HepG2 (cell line): Measurements from ENCODE around the gene IGF2. TPM values are rescaled to one million over a fixed set of nuclear protein-coding genes. Genes with fewer than 3 reads are reported as not detected.

Experiments
- BRD4 ChIP-seq: sonication (generic); formaldehyde crosslinking; IDR thresholded peaks from 2 replicates; pipeline ENCODE4 v1.4.0; 2020; ENCODE audit warnings: missing genetic modification reagents
- CENPX ChIP-seq: sonication (generic); formaldehyde crosslinking; IDR thresholded peaks from 2 replicates; pipeline ENCODE4 v1.9.0; 2021; ENCODE audit warnings: mild to moderate bottlenecking, missing genetic modification reagents, moderate library complexity
- HOXD1 ChIP-seq: sonication (generic); formaldehyde crosslinking; IDR thresholded peaks from 2 replicates; pipeline ENCODE4 v1.5.0; 2020; ENCODE audit warnings: missing genetic modification reagents
- NR2C2 ChIP-seq: sonication (generic); formaldehyde crosslinking; IDR thresholded peaks from 2 replicates; pipeline ENCODE4 v1.4.0; 2020; ENCODE audit warnings: missing genetic modification reagents, mild to moderate bottlenecking, moderate library complexity, borderline replicate concordance
- PRMT3 ChIP-seq: sonication (generic); formaldehyde crosslinking; IDR thresholded peaks from 2 replicates; pipeline ENCODE4 v1.8.1; 2022; ENCODE audit warnings: low read depth, mild to moderate bottlenecking, moderate library complexity, missing genetic modification reagents, borderline replicate concordance
- ZNF121 ChIP-seq: sonication (generic); formaldehyde crosslinking; IDR thresholded peaks from 2 replicates; pipeline ENCODE4 v1.5.0; 2020; ENCODE audit warnings: mild to moderate bottlenecking, missing genetic modification reagents
- ZNF160 ChIP-seq: sonication (generic); formaldehyde crosslinking; IDR thresholded peaks from 2 replicates; pipeline ENCODE4 v1.8.0; 2022; ENCODE audit warnings: mild to moderate bottlenecking, inconsistent platforms, missing genetic modification reagents
- ZNF253 ChIP-seq: sonication (generic); formaldehyde crosslinking; IDR thresholded peaks from 2 replicates; pipeline ENCODE4 v1.8.0; 2022; ENCODE audit warnings: mild to moderate bottlenecking, missing genetic modification reagents, borderline replicate concordance
- ZNF790 ChIP-seq: sonication (generic); formaldehyde crosslinking; IDR thresholded peaks from 2 replicates; pipeline ENCODE4 v1.8.0; 2022; ENCODE audit warnings: missing genetic modification reagents, mild to moderate bottlenecking, borderline replicate concordance
- ZNF83 ChIP-seq: sonication (generic); formaldehyde crosslinking; IDR thresholded peaks from 2 replicates; pipeline ENCODE4 v1.4.0; 2020; ENCODE audit warnings: missing genetic modification reagents, mild to moderate bottlenecking, borderline replicate concordance
- polyA plus RNA-seq, 8 experiments: library from polyadenylated mRNA; depleted of rRNA in 3 of 8; stranded (reverse) in 7 of 8; unstranded in 1 of 8; fragments of >200 nt; fragmentation: Illumina TruSeq in 4 of 8; extraction: Trizol in 4 of 8; gene quantifications; 2 replicates each; pipeline versions ENCODE4 v1.2.1 to v1.2.3, GENCODE V29; 2011 to 2016; ENCODE audit warnings: low read depth in 4 of 8, missing spikeins in 1 of 8, mixed read lengths in 1 of 8; ENCODE audit not compliant: insufficient read depth in 1 of 8
- total RNA-seq, 5 experiments: library from RNA; depleted of rRNA; stranded (reverse); fragments of >200 nt; fragmentation: Illumina TruSeq; extraction: Trizol; gene quantifications; 2 replicates each; pipeline ENCODE4 v1.2.3, GENCODE V29; 2016; ENCODE audit warnings: low read depth in 1 of 5
- TF ChIP-seq, protein P1 (sequence below): sonication (generic); formaldehyde crosslinking; IDR thresholded peaks from 2 replicates; pipeline ENCODE4 v1.4.0; 2020; ENCODE audit warnings: missing genetic modification reagents, borderline replicate concordance
- TF ChIP-seq, protein P2 (sequence below), 2 experiments: sonication (generic) in 1 of 2; formaldehyde crosslinking in 1 of 2; IDR thresholded peaks; 2 replicates each; pipeline versions ENCODE4 v1.5.1 to v1.6.1; 2011 to 2020; ENCODE audit warnings: borderline replicate concordance in 1 of 2, low read depth in 1 of 2, low read length in 1 of 2, mild to moderate bottlenecking in 1 of 2, missing genetic modification reagents in 1 of 2, moderate library complexity in 1 of 2
- TF ChIP-seq, protein P3 (sequence below): sonication (generic); formaldehyde crosslinking; IDR thresholded peaks from 2 replicates; pipeline ENCODE4 v1.4.0; 2020; ENCODE audit warnings: missing genetic modification reagents, borderline replicate concordance
- TF ChIP-seq, protein P4 (sequence below): sonication (generic); formaldehyde crosslinking; IDR thresholded peaks from 2 replicates; pipeline ENCODE4 v1.8.0; 2022; ENCODE audit warnings: mild to moderate bottlenecking, missing genetic modification reagents, moderate library complexity

The IGF2 gene
- total and polyA plus RNA-seq, 2 of the 13 experiments (the other 11 are each of a cell fraction or from before 2014, with no cell fraction given), result 79.1 to 254 TPM

DNA sequence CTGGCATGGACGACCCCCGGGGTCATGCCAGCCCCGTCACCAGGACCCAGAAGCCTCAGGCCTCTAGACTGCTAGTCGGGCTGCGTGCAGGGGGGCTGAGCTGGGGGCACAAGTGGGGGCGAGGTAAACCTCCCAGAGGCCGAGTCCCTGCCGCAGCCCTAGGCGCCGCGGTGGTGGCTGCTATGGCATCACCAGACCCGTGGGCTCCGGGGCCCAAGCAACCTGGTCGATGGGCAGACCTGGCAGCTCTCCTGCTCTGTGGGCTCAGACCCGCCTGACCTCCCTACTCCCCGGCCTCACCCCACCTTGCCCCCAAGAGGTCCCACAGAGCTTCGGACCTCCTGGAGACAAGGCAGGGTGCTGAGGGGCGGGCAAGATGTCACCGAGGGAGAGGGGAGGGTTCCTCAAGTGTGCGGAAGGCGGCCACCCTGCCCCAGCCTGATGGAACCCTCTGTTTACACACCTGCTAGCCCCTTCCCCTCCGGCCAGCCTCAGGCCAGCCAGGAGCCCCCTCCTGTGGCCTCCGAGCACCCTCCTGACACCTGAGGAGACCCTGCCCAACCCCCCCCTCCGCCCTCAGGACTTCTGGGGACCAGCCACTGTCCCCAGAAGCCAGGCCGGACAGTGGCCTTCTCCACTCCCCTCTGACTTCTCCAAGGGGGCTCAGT, 9.4 kb downstream of the IGF2 start (continued):
- TF ChIP-seq, protein P1, sequence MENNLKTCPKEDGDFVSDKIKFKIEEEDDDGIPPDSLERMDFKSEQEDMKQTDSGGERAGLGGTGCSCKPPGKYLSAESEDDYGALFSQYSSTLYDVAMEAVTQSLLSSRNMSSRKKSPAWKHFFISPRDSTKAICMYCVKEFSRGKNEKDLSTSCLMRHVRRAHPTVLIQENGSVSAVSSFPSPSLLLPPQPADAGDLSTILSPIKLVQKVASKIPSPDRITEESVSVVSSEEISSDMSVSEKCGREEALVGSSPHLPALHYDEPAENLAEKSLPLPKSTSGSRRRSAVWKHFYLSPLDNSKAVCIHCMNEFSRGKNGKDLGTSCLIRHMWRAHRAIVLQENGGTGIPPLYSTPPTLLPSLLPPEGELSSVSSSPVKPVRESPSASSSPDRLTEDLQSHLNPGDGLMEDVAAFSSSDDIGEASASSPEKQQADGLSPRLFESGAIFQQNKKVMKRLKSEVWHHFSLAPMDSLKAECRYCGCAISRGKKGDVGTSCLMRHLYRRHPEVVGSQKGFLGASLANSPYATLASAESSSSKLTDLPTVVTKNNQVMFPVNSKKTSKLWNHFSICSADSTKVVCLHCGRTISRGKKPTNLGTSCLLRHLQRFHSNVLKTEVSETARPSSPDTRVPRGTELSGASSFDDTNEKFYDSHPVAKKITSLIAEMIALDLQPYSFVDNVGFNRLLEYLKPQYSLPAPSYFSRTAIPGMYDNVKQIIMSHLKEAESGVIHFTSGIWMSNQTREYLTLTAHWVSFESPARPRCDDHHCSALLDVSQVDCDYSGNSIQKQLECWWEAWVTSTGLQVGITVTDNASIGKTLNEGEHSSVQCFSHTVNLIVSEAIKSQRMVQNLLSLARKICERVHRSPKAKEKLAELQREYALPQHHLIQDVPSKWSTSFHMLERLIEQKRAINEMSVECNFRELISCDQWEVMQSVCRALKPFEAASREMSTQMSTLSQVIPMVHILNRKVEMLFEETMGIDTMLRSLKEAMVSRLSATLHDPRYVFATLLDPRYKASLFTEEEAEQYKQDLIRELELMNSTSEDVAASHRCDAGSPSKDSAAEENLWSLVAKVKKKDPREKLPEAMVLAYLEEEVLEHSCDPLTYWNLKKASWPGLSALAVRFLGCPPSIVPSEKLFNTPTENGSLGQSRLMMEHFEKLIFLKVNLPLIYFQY (CRISPR knock-in tag), result no peak
- TF ChIP-seq ZNF121 (CRISPR knock-in tag) (no peak), ZNF160 (CRISPR knock-in tag) (0 out of 2 replicates have a peak, but pooled peaks have one; percentile 54), ZNF790 (CRISPR knock-in tag) (peak; percentile 57; the same call in 1 of the 2 replicates), CENPX (CRISPR knock-in tag) (no peak), ZNF253 (CRISPR knock-in tag) (peak; percentile 47; the same call in 1 of the 2 replicates), BRD4 (no peak), NR2C2 (CRISPR knock-in tag) (no peak), HOXD1 (no peak), PRMT3 (CRISPR knock-in tag) (peak; percentile 87), ZNF83 (CRISPR knock-in tag) (no peak; the same call in 1 of the 2 replicates)
- TF ChIP-seq, protein P2, sequence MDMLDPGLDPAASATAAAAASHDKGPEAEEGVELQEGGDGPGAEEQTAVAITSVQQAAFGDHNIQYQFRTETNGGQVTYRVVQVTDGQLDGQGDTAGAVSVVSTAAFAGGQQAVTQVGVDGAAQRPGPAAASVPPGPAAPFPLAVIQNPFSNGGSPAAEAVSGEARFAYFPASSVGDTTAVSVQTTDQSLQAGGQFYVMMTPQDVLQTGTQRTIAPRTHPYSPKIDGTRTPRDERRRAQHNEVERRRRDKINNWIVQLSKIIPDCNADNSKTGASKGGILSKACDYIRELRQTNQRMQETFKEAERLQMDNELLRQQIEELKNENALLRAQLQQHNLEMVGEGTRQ (IDR thresholded peaks at IDR 0.05; ENCODE audit: low read depth, low read length), result no peak
- TF ChIP-seq, protein P2 (CRISPR knock-in tag; IDR thresholded peaks at IDR 0.05; ENCODE audit: borderline replicate concordance), result 0 out of 2 replicates have a peak, but pooled peaks have one; percentile 9
- TF ChIP-seq, protein P3, sequence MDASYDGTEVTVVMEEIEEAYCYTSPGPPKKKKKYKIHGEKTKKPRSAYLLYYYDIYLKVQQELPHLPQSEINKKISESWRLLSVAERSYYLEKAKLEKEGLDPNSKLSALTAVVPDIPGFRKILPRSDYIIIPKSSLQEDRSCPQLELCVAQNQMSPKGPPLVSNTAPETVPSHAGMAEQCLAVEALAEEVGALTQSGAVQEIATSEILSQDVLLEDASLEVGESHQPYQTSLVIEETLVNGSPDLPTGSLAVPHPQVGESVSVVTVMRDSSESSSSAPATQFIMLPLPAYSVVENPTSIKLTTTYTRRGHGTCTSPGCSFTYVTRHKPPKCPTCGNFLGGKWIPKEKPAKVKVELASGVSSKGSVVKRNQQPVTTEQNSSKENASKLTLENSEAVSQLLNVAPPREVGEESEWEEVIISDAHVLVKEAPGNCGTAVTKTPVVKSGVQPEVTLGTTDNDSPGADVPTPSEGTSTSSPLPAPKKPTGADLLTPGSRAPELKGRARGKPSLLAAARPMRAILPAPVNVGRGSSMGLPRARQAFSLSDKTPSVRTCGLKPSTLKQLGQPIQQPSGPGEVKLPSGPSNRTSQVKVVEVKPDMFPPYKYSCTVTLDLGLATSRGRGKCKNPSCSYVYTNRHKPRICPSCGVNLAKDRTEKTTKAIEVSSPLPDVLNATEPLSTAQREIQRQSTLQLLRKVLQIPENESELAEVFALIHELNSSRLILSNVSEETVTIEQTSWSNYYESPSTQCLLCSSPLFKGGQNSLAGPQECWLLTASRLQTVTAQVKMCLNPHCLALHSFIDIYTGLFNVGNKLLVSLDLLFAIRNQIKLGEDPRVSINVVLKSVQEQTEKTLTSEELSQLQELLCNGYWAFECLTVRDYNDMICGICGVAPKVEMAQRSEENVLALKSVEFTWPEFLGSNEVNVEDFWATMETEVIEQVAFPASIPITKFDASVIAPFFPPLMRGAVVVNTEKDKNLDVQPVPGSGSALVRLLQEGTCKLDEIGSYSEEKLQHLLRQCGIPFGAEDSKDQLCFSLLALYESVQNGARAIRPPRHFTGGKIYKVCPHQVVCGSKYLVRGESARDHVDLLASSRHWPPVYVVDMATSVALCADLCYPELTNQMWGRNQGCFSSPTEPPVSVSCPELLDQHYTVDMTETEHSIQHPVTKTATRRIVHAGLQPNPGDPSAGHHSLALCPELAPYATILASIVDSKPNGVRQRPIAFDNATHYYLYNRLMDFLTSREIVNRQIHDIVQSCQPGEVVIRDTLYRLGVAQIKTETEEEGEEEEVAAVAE (CRISPR knock-in tag), result peak; percentile 55; the same call in 1 of the 2 replicates
- TF ChIP-seq, protein P4, sequence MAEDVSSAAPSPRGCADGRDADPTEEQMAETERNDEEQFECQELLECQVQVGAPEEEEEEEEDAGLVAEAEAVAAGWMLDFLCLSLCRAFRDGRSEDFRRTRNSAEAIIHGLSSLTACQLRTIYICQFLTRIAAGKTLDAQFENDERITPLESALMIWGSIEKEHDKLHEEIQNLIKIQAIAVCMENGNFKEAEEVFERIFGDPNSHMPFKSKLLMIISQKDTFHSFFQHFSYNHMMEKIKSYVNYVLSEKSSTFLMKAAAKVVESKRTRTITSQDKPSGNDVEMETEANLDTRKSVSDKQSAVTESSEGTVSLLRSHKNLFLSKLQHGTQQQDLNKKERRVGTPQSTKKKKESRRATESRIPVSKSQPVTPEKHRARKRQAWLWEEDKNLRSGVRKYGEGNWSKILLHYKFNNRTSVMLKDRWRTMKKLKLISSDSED (CRISPR knock-in tag), result peak; percentile 89
